Choroid plexus epithelial cell (primary cell): ENCODE data around the gene RPS6KA2.
"Not testable (repeated sequence)": the region's sequence is repeated elsewhere in the genome, so short reads cannot be mapped to it uniquely, and the experiment has no call there.

Experiments
- DNase-seq: peaks from one replicate; pipeline ENCODE4 v3.0.0-alpha.2; 2010; ENCODE audit warnings: low read depth
- H3K4me3 ChIP-seq: 2 replicates; pipeline ENCODE4 v1.5.1; 2011; ENCODE audit warnings: low read depth, mild to moderate bottlenecking, control low read depth, low read length, moderate library complexity
- CTCF ChIP-seq: conservative IDR thresholded peaks from 2 replicates; pipeline ENCODE4 v1.5.1; 2011; ENCODE audit warnings: low read depth, mild to moderate bottlenecking, control low read depth, inconsistent platforms, low read length, moderate library complexity

Gene RPS6KA2

DNA sequence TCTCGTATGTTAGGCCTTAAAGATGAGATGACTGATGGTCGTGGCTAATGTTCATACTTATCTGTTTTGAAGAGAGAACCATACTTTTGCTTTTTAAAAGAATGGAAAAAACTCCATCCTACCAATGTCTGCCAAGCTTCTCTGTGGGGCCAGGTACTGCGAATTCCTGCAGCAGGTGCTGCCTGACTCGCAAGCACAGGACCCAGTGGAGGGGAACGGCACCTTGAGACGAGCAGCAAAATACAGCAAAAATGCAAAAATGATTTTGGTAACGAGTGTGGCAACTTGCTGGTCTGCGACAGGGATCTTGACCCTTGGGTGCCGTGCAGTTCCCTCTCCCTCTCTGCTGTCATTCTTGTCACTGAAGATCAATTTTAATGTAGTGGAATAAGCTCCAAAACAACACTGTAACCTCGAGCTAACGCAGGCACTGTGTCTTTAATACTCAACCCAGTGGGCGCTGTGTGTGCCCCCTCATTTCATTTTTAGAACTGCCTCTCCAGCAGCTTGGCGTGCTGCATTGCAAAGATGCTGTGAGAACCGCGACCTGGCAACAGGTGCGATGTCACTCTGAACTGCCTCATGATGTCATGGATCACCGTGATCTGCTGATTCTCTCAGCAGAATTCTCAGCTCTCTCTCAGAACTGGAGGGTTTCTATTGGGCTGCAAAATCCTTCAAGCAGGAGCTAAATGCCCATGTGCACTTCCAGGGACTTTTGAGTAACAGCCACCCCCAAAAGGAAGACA lies 92.2 kb downstream of the RPS6KA2 start:
- no peak for TF ChIP-seq CTCF
- DNase-seq = no peak
- H3K4me3 ChIP-seq = no peak overlapping the region

- H3K4me3 ChIP-seq = no peak overlapping the region
- no peak for DNase-seq
These were observed 93.7 kb downstream of the RPS6KA2 start for GRCh38 chr6:166533205-166533824.

GRCh38 chr6:166532302-166532701 lies 94.7 kb downstream of the RPS6KA2 start:
- TF ChIP-seq CTCF = no peak
- no peak for DNase-seq
- no peak overlapping the region for H3K4me3 ChIP-seq

More at GRCh38 chr6:166533205-166533824, 93.7 kb downstream of the RPS6KA2 start:
- no peak for TF ChIP-seq CTCF

- TF ChIP-seq CTCF = no peak
These were observed 96.6 kb downstream of the RPS6KA2 start for GRCh38 chr6:166530211-166531095.

GRCh38 chr6:166529586-166529985 lies 97.5 kb downstream of the RPS6KA2 start:
- no peak for TF ChIP-seq CTCF
- no peak overlapping the region for H3K4me3 ChIP-seq
- DNase-seq = no peak

More at GRCh38 chr6:166530211-166531095, 96.6 kb downstream of the RPS6KA2 start:
- no peak for DNase-seq
- no peak overlapping the region for H3K4me3 ChIP-seq

GRCh38 chr6:166529058-166529457 lies 98.0 kb downstream of the RPS6KA2 start:
- H3K4me3 ChIP-seq, DNase-seq: not testable (repeated sequence)

DNA sequence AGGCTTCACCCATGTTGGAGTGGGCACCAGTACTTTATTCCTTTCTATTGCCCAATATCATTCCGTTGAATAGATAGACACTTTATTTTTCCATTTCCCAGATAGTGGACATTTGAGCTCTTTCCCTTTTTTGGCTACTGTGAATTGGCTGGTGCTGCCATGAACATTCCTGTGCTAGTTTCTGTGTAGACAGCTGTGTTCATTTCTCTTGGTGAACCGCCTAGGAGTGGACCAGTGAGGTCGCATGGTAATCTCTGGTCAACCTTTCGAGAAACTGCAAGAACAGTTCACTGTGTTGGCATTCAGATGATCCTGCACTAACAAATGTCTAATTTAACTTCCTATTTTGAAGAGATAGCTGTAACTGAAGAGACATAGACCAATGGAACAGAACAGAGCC lies 99.2 kb downstream of the RPS6KA2 start:
- TF ChIP-seq CTCF = no peak
- no peak for DNase-seq
- H3K4me3 ChIP-seq = no peak overlapping the region
